ENCODE results near the gene KEAP1.

The KEAP1 gene

GRCh38 chr19:10520652-10521318 lies 17.6 kb upstream of the KEAP1 start:
- Histone ChIP-seq H3K27me3 (peaks cover 0 to 24% of the 10 kb centered on the region in 2 donors), H3K36me3 (no peaks in the 10 kb centered on the region), H3K9me3 (no peaks in the 10 kb centered on the region), H3K27ac (no peak overlapping the region), H3K4me3 (no peak overlapping the region), H3K4me1 (peaks cover 0 to 21% (median 15%) of the 10 kb centered on the region in 4 donors)
- intact Hi-C loops (cut with DNase I; ENCODE audit: low total_unique reads) = no loop called here
- no peak for TF ChIP-seq CTCF (IDR thresholded peaks at IDR 0.05)
- DNase-seq = no peak

- H3K4me1 ChIP-seq = peaks cover 0 to 24% (median 15%) of the 10 kb centered on the region in 4 donors
- intact Hi-C loops (cut with DNase I; ENCODE audit: low total_unique reads) = no loop called here
- TF ChIP-seq CTCF (IDR thresholded peaks at IDR 0.05) = no peak
- H3K9me3 ChIP-seq = no peaks in the 10 kb centered on the region
- DNase-seq = no peak
- H3K27me3 ChIP-seq = peaks cover 0 to 33% of the 10 kb centered on the region in 2 donors
- no peak overlapping the region for H3K27ac ChIP-seq
- no peaks in the 10 kb centered on the region for H3K36me3 ChIP-seq
- no peak overlapping the region for H3K4me3 ChIP-seq
Observed at GRCh38 chr19:10519421-10519820, 16.3 kb upstream of the KEAP1 start.

DNA sequence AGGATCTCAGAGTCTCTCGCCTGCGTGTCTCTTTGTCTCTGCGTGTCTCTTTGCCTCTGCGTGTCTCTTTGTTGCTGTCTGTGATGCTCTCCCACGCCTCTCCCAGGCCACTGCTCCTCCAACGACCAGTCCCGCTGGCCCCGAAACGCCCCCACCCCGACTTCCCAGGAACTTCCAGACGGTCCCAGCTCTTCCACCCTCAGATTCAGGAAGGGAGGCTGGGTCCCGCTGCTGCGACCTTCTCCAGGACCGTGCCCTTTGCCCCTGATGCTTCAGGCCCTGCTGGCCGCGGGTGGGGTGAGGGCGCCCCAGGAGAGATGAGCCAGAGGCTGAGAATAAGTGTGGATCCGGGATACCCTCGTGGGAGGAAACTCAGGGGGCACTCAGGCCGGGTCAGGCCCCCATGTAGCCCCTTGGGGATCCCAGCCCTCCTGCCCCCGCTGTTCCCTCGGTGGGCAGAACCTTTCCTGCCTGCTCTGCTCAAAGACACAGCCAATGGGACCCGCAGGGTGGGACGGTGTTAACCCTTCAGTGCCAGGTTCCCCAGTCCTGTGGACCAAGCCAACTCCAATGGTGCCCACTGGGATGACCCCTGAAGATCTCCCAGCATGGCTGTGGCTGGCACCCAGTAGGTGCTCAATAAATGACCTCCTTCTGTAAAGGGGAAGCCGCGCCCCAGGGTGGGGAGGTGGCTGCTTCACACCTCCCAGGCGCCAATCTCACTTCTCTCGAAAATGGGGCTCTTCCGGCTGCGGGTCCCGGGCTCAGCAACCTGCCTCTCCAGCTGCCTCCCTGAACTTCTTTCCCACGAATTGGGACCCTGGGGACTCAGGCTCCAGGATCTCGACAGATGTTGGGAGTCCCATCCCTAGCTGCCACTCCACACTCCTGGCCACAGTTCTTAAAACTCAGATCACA lies 15.5 kb upstream of the KEAP1 start:
- no peaks in the 10 kb centered on the region for H3K9me3 ChIP-seq
- H3K4me3 ChIP-seq = no peak overlapping the region
- peaks cover 0 to 26% (median 15%) of the 10 kb centered on the region in 4 donors for H3K4me1 ChIP-seq
- H3K27me3 ChIP-seq = peaks cover 0 to 41% of the 10 kb centered on the region in 2 donors
- TF ChIP-seq CTCF (IDR thresholded peaks at IDR 0.05) = no peak
- no peak overlapping the region for H3K27ac ChIP-seq
- no peak for DNase-seq
- intact Hi-C loops (cut with DNase I; ENCODE audit: low total_unique reads) = no loop called here
- no peaks in the 10 kb centered on the region for H3K36me3 ChIP-seq

- Histone ChIP-seq H3K9me3 (no peaks in the 10 kb centered on the region), H3K27ac (no peak overlapping the region), H3K4me1 (peaks cover 0 to 26% (median 15%) of the 10 kb centered on the region in 4 donors), H3K4me3 (peak overlapping the region; percentile 35 to 42), H3K27me3 (peaks cover 0 to 47% of the 10 kb centered on the region in 2 donors), H3K36me3 (no peaks in the 10 kb centered on the region)
- DNase-seq = no peak
- intact Hi-C loops (cut with DNase I; ENCODE audit: low total_unique reads) = no loop called here
- no peak for TF ChIP-seq CTCF (IDR thresholded peaks at IDR 0.05)
Observed at GRCh38 chr19:10517760-10518443, 14.7 kb upstream of the KEAP1 start.

DNA sequence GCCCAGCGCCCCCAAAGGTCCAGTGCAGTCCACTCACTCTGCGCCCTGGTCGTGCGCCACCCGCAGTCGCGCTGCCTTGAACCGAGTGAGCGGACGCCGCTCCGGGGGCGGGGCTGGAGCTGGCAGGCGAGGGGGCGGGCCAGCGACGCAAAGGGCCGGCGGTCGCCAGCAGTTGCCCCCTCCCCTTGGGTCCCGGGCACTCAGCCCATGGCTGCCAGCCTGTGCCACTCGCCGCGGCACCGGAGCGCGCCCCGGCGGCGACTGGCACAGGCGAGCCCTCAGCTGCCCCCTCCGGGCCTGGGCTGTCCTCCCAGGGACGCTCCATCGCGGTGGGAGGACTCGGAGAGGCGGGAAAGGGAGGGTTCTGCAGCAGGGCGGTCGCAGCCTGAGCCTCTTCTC lies 14.2 kb upstream of the KEAP1 start, which contains the start of gene S1PR5:
TSS of gene S1PR5 (minus strand) at position 87 of the 399 bp plus-strand sequence. CDS start 2,436 bp downstream, outside the sequence.
- peaks cover 0 to 26% (median 15%) of the 10 kb centered on the region in 4 donors for H3K4me1 ChIP-seq
- H3K9me3 ChIP-seq = no peaks in the 10 kb centered on the region
- peaks cover 0 to 47% of the 10 kb centered on the region in 2 donors for H3K27me3 ChIP-seq
- H3K36me3 ChIP-seq = no peaks in the 10 kb centered on the region
- intact Hi-C loops (cut with DNase I; ENCODE audit: low total_unique reads) = no loop called here
- no peak for DNase-seq
- no peak within 1 kb of the TSS for H3K27ac ChIP-seq
- H3K4me3 ChIP-seq = peak within 1 kb of the TSS; percentile 35 to 42
- no peak for TF ChIP-seq CTCF (IDR thresholded peaks at IDR 0.05)
